ENCODE data around the gene OR1J1. TPM values are rescaled to one million over a fixed set of nuclear protein-coding genes. Genes with fewer than 3 reads are reported as not detected.

Gene OR1J1
- total RNA-seq = not detected

GRCh38 chr9:122477826-122478225, at the start of gene OR1J1:
TSS of gene OR1J1 (minus strand) at chr9:122477926. CDS start at chr9:122477926, 0 bp downstream.
- no peak for ATAC-seq

- ATAC-seq = no peak
Observed at GRCh38 chr9:122527193-122527592, 49.5 kb upstream of the OR1J1 start, which contains the start of gene OR1N1. TSS of gene OR1N1 (minus strand) at chr9:122527293. CDS start at chr9:122527293, 0 bp downstream.

GRCh38 chr9:122526602-122527001, 48.9 kb upstream of the OR1J1 start:
- ATAC-seq = no peak

DNA sequence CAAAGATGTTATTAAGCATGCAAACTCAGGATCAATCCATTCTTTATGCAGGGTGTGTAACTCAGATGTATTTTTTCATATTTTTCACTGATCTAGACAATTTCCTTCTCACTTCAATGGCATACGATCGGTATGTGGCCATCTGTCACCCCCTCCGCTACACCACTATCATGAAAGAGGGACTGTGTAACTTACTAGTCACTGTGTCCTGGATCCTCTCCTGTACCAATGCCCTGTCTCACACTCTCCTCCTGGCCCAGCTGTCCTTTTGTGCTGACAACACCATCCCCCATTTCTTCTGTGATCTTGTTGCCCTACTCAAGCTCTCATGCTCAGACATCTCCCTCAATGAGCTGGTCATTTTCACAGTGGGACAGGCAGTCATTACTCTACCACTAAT, 41.6 kb upstream of the OR1J1 start:
- no peak for ATAC-seq

DNA sequence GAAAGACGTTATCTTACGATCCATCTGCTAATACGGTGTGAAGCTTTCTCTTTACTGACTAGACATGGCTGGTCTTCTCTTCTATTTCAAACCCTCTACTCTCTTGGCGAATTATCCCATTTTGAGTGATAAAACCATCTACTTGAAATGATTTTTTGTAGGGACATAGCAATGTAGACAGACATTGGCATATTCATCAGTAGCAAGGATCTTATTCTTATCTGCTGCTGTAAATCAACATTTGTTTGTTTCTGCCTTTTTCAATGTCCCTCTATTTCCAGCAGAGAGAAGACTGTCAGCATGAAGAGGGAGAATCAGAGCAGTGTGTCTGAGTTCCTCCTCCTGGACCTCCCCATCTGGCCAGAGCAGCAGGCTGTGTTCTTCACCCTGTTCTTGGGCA, 41.1 kb upstream of the OR1J1 start, which contains the start of gene OR1J4:
OR1J4 (plus strand) TSS at position 301 of the 400 bp plus-strand sequence; CDS start at position 301, 0 bp downstream.
- ATAC-seq = no peak

- no peak for ATAC-seq
Observed at GRCh38 chr9:122518226-122518625, 40.5 kb upstream of the OR1J1 start.

GRCh38 chr9:122510502-122510901, 32.8 kb upstream of the OR1J1 start, which contains the start of gene OR1J2:
TSS of gene OR1J2 (plus strand) at chr9:122510802. CDS start at chr9:122510802, 0 bp downstream.
- ATAC-seq = no peak

DNA sequence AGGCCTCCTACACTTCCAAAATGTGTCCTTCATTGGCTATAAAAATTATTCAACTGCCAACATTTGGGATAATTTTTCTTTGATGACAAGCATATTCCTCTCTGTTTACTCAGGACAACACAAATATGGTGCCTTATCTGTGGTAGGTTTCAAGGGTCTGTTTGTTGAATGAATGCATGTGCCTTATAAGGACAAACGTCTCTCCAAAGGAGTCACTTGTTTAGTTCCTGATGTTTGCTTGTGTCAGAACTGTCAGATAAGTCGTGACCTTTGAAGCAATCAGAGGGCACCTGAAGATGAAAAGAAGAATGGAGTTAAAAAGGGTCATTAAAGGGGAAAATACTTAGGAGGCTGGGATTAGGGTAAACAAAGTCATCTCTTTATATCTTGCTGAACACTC, 29.2 kb upstream of the OR1J1 start:
- ATAC-seq = no peak

DNA sequence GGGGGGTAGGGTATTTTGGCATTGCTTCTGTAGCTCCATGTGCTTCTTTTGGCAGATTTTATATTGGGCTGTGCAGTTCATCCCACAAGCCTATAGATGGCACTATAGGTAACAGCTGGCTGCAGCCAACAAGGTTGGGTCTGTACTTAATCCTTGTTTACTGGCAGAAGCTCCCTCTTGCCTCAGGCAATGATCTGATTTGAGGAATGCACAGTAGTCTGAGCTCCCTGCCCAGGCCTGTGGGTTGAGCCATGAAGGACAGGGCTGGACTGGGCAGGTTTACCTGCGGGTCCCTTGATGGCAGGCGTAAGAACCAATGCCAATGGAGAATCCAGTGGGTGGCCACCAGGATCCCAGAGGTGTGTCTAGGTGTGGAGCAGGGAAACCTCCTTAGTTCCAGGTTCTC, 21.2 kb upstream of the OR1J1 start:
- ATAC-seq = peak; percentile 94

DNA sequence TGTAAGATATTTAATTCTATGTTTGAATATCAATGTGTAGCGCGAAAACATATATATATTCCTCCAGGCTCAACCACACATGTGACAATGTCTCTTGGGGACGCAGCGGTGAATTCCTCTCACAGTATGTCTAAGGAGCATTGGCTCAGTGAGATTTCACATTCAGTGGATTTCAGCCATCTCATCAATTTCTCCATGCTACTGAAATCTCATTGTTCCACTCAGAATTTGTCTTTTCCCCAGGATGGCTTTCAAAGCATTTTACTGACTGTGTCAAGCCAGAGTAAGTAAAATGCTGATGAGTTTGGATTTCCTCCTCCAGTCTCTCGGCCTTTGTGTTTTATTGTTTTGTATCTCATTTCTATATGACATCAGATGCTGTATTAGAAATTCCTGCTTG, 1.3 kb upstream of the OR1J1 start:
- ATAC-seq = no peak

DNA sequence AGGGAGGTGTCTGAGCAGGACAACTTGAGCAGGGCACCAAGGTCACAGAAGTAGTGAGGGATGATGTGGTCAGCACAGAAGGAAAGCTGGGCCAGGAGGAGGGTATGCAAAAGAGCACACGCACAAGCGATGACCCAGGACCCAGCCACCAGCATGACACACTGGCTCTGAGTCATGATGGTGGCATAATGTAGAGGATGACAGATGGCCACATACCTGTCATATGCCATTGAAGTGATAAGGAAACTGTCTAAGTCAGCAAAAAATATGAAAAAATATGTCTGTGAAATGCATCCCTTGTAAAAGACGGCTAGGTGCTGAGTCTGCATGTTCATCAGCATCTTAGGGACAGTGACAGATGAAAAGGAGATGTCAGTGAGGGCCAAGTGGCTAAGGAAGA, 380 bp downstream of the OR1J1 start:
- no peak for ATAC-seq

DNA sequence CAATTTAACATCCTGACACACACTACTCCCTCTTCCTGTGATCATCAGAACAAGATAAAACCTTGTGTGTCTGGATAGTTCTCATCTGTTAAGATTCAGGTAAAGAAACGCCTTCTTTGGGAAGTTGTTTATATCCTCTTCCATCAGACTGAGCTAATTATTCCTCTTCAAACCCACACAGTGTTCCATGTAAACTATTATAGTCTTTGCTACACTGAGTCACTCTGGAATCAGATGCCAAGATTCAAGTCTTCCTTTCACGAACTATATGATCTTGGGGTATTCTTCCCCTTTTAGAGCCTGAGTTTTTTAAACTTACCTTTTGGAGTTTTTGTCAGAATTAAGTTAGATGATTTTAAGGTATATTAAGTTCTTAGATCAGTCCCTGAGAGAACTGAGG, 2.0 kb downstream of the OR1J1 start:
- no peak for ATAC-seq

DNA sequence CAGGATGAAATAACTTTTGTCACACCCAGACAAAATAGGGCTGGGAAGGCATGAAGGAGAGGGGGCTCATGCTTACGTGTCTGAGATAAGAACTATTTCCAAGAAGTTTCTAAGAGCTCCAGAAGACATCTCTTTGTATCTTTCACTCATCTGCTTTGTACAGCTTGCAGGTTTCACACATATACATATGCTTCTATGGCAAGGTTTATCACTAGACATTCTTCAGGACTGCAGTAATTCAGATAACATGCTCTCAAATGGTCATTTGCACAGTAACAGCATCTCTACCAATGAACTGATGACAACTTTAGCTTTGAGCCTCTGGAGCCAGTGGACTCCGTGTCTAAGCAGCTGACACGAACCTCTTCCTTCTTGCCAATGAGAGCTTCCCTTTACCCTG, 3.2 kb downstream of the OR1J1 start:
- ATAC-seq = no peak

DNA sequence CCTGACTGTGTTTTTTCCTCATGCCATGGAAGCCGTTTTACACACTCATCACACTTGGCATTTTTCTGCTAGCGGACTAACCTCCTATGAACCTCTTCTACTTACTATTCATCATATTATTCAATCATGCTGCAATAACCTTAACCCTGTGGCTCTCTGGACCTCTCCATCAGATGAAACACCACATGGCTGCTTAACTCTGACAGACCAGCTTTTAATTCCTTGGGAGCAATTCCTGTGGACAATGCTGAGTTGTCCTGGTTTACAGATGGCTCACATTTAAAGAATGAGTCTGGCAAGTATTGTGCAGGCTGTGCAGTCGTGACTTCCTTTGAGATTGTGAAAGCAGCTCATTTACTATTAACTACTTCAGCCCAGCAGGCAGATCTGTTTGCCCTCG, 9.0 kb downstream of the OR1J1 start:
- no peak for ATAC-seq

DNA sequence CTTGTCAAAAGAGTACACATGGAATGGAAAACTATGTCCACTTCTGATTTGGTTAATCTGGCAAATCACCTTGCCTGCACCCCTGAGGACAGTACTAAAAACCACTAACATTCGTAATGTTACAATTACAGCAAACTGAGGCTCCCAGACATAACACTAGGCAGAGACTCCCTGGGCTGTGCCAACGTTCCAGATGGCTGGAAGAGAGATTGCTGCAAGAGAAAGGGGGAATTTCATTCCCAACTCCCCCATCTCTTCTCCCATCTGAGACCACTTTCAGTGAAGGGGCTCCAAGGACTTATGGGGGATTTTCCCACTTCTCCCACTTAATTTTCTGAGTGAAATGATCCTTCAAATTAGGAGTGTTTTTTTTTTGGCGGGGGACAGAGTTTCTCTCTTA, 11.3 kb downstream of the OR1J1 start:
- ATAC-seq = no peak

GRCh38 chr9:122464633-122465567, 12.8 kb downstream of the OR1J1 start:
- peak; percentile 81 for ATAC-seq

DNA sequence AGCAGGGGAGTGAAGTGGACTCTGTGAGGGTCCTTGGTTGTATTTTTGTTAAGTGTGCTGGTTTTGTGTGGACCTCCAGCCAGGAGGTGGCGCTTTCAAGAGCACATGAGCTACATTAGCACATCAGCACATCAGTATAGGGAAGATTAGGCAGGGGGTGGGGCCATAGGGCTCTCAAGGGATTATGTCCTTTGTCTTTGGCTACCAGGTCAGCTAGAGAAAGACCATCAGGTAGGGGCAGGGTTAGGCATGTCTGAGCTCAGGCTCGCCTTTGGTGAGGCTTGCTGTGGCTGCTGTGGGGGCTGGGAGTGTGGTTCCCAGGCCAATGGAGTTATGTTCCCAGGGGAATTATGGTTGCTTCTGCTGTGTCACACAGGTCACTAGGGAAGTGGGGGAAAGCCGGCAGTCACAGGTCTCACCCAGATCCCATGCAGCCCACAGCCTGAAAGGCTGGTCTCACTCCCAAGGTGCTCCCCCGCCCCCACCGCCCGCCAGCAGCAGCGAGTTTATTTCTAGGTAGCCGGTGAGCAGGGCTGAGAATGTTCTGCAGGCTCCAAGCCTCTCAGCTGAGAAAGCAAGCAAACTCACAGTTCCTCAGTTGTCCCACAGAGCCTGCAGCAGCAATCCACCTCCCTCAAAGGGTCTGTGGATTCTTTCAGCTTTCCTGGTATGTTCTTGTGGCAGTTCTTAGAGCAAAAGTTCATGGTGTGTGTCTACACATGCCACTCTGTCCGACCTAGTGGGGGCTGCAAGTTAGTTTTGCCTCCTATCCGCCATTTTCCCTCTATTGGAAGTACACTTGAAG, 13.7 kb downstream of the OR1J1 start:
- ATAC-seq = peak; percentile 53

DNA sequence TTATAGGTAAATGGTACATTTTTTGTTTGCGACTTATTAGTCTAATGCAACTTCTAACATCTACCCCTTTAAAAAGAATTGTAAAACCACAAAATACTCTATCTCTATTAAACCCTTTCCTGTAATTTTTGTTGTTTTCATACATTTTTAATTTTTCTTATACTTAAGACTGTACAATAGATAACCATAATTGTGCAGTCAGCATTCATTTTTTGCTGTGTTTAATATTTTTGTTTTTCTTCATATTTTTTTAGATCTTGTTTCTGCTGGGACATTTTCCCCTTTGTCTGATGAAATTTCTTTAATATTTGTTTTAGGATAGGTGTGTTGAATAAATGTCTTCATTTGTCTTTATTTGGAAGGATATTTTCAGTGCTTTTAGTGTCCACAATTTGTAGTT, 19.9 kb downstream of the OR1J1 start:
- no peak for ATAC-seq

DNA sequence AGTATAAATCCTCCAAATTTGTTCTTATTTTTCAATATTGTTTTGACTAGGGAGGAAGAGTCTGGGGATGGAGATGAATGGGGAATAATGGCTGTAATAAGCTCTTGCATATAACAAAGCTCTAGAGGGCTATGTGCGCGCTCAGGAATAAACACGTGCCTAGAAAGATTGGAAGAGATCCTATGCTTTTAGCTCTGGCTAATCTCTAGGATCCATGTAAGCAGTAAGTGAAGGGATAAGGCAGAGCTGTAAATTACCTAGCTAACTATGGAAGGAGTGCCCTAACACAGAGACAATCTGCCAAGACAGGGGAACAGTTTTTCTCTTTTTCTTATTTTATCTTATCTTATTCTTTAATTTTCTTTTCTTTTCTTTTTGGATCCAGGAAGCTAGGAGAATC, 21.6 kb downstream of the OR1J1 start:
- no peak for ATAC-seq

DNA sequence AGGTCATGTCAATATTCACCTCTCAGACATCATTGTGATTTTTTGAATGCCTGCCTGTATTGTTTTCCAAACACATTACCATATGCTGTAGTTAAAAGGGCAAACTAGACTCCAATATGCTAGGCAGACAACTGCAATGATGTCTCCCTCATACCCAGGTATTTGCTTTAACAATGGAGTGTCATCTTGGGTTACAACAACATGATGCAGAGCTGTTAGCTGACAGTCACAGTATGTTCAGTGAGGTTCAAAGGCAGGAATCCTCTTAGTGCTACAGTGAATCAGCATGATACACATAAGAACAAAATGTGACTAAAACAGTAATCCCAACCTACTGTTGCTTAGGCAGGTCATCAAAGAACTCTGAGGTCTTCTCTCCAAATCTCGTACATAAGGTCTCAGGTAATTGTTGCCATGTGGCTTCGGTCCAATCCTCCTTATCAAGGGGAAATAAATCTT, 24.0 kb downstream of the OR1J1 start:
- no peak for ATAC-seq

- ATAC-seq = no peak
Observed at GRCh38 chr9:122446819-122447484, 30.8 kb downstream of the OR1J1 start.

DNA sequence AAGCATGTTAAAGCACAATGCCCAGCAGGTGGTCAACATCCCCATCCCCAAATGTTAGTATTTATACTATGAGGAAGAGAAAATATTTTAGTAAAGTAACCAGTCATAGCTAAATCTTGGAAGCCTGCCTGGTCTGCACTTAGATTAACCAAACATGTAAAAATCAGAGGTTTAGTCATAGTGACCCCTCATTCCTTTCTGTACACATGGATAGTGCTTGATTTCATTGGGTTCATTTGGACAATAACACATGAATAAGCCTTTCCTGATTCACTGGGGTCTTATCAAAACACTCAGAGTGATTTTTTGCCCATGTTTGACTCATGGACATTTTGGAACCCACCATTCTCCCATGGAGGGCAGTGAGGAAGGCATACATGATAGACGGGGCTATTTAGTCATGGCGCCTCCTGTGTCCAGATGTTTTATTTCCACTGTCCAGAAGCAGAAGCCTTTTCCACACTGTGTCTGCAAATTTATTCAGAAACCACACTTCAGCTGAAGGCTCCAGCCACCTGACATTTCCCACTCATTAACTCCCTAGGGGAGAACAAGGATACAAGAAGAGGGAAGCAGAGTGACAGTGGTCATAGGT, 32.5 kb downstream of the OR1J1 start:
- ATAC-seq = no peak
